Erythroblast (primary cell): ENCODE measurements around the gene NIPBL.
"Not testable (repeated sequence)": the region's sequence is repeated elsewhere in the genome, so short reads cannot be mapped to it uniquely, and the experiment has no call there.

Source experiments
- DNase-seq, 2 experiments: peaks; one replicate each; lab custom pipeline; 2025; lab: John Stamatoyannopoulos, UW
- GATA1 ChIP-seq: IDR thresholded peaks from 2 replicates; pipeline ENCODE4 v1.6.1; 2011; ENCODE audit warnings: low read depth, mild to moderate bottlenecking, control low read depth, low read length, moderate library complexity
- POLR2A ChIP-seq: IDR thresholded peaks from 2 replicates; pipeline ENCODE4 v1.6.1; 2011; ENCODE audit warnings: mild to moderate bottlenecking, low read length

Gene NIPBL

DNA sequence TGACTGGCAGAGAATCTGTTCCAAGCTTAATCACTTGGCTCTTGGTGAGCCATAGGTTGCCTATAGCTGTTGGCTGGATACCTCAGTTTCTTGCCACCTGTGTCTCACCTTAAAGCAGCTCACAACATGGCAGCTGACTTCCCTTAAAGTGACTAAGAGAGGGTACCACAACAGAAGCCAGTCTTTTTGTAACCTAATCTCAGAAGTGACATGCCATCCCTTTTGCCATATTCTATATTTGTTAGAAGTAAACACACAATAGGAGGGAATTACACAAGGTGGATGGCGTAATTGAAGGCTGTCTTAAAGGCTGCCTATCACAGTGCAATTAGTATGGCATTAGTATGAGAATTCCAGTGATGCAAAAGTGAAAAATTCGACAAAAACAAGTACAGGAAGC lies 28.1 kb downstream of the NIPBL start:
- no peak for TF ChIP-seq POLR2A
- no peak for TF ChIP-seq GATA1
- no peak for DNase-seq

GRCh38 chr5:36908544-36909260 lies 32.1 kb downstream of the NIPBL start:
- no peak for TF ChIP-seq POLR2A
- no peak for TF ChIP-seq GATA1
- DNase-seq = no peak

DNA sequence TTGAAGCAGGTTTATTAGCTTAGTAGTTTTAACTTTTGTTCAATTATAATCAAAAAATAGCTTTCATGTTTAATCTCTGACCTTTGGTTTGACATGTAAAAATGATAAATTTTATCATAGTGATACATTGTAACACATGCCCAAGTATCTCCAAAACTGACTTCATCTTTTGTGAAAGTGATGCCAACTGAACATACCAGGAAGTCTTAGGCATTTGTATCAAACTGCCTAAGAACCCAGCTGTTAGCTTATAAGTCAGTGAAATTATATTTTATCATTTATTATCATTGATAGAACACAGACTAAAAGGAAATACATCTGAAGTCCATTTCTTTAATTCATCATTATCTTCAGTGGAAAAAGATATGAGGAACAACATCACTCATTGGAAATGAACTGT lies 39.1 kb downstream of the NIPBL start:
- no peak for DNase-seq
- TF ChIP-seq POLR2A (no peak), GATA1 (no peak)

GRCh38 chr5:36916614-36917013 lies 40.0 kb downstream of the NIPBL start:
- DNase-seq = not testable (repeated sequence)

- not testable (repeated sequence) for DNase-seq
These were observed 40.8 kb downstream of the NIPBL start for GRCh38 chr5:36917358-36917757.

GRCh38 chr5:36919238-36919637 lies 42.7 kb downstream of the NIPBL start:
- TF ChIP-seq POLR2A (no peak), GATA1 (no peak)
- DNase-seq = no peak

DNA sequence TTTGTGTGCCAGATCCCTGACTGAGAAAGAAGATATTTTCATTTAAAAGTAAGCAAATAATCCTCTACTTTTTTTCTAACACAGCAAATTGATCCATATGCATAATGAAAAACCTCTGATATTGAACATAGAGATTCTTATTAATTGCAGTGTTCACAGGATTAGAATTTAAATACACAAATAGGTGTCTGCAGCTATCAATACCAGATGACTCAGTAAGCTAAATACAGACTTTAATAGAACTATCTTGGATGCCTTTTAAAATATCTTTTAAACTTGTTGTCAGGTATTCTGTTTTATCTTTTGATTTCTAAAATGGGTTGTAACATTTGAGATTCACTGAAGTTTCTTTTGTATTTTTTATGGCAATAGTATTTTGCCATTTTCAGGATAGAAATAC lies 43.1 kb downstream of the NIPBL start:
- no peak for DNase-seq
- no peak for TF ChIP-seq POLR2A
- TF ChIP-seq GATA1 = no peak

GRCh38 chr5:36928947-36929346 lies 52.4 kb downstream of the NIPBL start:
- TF ChIP-seq POLR2A (no peak), GATA1 (no peak)
- DNase-seq = no peak

DNA sequence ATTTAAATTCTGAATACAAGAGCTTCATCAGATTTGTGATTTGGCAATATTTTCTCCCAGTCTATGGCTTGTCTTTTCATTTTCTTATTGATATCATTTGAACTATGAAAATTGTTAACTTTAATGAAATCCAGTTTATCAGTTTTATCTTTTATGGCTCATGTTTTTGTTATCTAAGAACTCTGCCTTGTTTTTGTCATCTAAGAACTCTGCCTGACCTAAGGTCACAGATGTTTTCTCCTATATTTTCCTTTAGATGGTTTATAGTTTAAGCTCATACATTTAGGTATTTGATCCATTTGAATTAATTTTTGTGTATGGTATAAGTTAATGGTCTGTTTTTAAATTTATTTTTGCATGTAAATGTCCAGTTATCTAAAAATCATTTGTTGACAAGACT lies 52.9 kb downstream of the NIPBL start:
- no peak for DNase-seq
- TF ChIP-seq GATA1 (no peak), POLR2A (no peak)

- no peak for DNase-seq
- no peak for TF ChIP-seq GATA1
These were observed 55.5 kb downstream of the NIPBL start for GRCh38 chr5:36932056-36932455.

- no peak for DNase-seq
- TF ChIP-seq POLR2A (no peak), GATA1 (no peak)
These were observed 56.1 kb downstream of the NIPBL start for GRCh38 chr5:36932699-36933098.

- TF ChIP-seq POLR2A (no peak), GATA1 (no peak)
- no peak for DNase-seq
These were observed 58.3 kb downstream of the NIPBL start for GRCh38 chr5:36934740-36935356.

- DNase-seq = no peak
- TF ChIP-seq POLR2A = no peak
- TF ChIP-seq GATA1 = no peak
These were observed 59.2 kb downstream of the NIPBL start for GRCh38 chr5:36935805-36936204.

- TF ChIP-seq POLR2A (no peak), GATA1 (no peak)
- no peak for DNase-seq
These were observed 59.7 kb downstream of the NIPBL start for GRCh38 chr5:36936309-36936708.

- DNase-seq = no peak
- no peak for TF ChIP-seq GATA1
- no peak for TF ChIP-seq POLR2A
These were observed 61.6 kb downstream of the NIPBL start for GRCh38 chr5:36938129-36938528.
